Measurements from ENCODE around the gene VENTX. TPM values are rescaled to one million over a fixed set of nuclear protein-coding genes. Genes with fewer than 3 reads are reported as not detected.
"Not testable (repeated sequence)": the region's sequence is repeated elsewhere in the genome, so short reads cannot be mapped to it uniquely, and the experiment has no call there.

VENTX gene
- total RNA-seq, 2 experiments from 2014 or later: 0.07 to 0.12 TPM

DNA sequence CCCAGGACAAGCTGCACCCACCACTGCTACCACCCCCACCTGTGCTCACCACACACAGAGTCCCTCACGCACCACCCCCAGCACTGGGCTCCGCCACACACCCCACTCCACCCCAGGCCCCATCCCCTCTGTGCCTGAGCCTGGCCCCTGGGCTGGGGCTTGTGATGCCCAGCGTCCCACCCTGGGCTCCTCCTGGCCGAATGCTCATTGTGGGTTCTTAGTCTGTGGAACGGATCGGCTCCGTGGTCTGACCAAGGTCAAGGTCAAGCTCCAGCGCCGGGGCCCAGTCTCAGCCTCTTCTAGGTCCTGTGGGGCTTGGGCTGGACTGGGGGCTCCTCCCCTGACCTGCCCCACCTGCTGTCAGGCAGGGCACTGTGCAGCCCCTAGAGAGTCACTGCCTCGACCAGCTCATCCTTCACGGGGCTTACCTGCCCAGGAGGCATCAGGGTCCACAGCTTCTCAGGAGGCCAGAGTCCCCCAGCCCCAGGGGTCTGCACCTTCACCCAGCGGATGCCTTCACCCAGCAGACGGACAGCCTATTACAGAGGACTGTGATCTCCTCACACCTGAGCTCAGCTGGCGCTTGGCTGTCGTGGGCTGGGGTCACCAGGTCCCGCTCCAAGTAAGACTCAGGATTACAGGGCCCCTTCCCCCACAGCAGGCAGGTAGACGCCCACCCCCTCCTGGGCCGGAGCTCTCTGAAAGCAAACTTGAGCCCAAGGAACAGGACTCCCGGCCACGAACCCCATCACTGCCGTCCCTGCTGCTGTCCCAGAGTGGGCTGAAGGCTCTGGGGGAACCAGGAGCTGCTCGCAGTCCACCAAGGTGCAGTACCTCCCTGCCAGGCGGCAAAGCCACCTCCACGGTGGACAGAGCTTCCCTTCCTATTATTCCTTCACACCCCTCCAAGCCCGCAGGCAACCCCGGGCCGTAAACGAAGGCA is 22.9 kb upstream of the VENTX start:
- no peak overlapping the region for H3K4me3 Mint-ChIP-seq
- no peak for DNase-seq
- ChIA-PET POLR2A (no interaction called here), CTCF (no interaction called here)
- no peak overlapping the region for H3K27ac Mint-ChIP-seq
- H3K9me3 Mint-ChIP-seq: no peaks in the 10 kb centered on the region
- intact Hi-C loops (cut with micrococcal nuclease): no loop called here
- H3K36me3 Mint-ChIP-seq: no peaks in the 10 kb centered on the region
- peaks cover 4% of the 10 kb centered on the region for H3K4me1 Mint-ChIP-seq (ENCODE audit: low read depth)
- no peaks in the 10 kb centered on the region for H3K27me3 Mint-ChIP-seq

DNA sequence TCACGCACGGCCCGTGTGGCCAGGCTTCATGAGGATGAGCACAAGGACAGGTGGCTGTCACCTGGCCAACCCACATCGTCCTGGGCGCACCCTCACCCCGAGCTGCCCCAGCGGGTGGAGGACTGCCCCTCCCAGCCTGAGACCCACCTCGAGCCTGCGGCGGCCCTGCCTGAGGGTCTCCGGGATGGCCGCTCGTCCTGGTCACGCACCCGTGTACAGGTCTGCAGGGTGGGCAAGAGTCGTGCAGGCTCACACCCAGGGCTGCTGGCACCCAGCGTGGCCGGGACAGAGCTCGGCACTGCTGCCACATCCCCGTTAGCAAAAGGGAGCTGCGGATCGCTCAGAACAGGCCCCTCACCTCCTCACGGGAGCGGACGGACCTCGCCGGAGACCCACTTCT is 22.1 kb upstream of the VENTX start:
- Mint-ChIP-seq H3K36me3 (no peaks in the 10 kb centered on the region), H3K27ac (no peak overlapping the region), H3K27me3 (no peaks in the 10 kb centered on the region), H3K4me1 (ENCODE audit: low read depth) (peaks cover under 1% of the 10 kb centered on the region), H3K4me3 (no peak overlapping the region), H3K9me3 (no peaks in the 10 kb centered on the region)
- CTCF ChIA-PET: no interaction called here
- intact Hi-C loops (cut with micrococcal nuclease): no loop called here
- POLR2A ChIA-PET: no interaction called here
- DNase-seq: no peak

DNA sequence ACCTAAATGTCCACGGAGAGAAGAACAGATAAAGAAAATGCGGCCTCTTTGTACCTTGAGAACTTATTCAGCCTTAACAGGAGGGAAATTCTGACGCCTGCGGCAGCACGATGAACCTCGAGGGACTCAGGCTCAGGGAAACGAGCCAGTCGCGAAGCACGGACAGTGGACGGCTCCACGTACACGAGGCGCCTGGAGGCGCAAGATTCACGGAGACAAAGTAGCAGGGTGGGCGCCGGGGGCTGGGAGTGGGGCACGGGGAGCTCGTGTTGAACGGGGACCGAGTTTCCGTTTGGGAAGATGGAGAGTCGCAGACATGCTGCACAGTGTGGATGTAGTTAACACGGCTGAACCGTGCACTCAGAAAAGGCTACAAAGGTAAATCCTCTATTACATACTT is 20.9 kb upstream of the VENTX start:
- ChIA-PET CTCF (no interaction called here), POLR2A (no interaction called here)
- no peak for DNase-seq
- Mint-ChIP-seq H3K27me3 (peaks cover 5% of the 10 kb centered on the region), H3K9me3 (no peaks in the 10 kb centered on the region), H3K36me3 (no peaks in the 10 kb centered on the region), H3K4me3 (no peak overlapping the region), H3K4me1 (ENCODE audit: low read depth) (no peaks in the 10 kb centered on the region), H3K27ac (no peak overlapping the region)
- intact Hi-C loops (cut with micrococcal nuclease): no loop called here

DNA sequence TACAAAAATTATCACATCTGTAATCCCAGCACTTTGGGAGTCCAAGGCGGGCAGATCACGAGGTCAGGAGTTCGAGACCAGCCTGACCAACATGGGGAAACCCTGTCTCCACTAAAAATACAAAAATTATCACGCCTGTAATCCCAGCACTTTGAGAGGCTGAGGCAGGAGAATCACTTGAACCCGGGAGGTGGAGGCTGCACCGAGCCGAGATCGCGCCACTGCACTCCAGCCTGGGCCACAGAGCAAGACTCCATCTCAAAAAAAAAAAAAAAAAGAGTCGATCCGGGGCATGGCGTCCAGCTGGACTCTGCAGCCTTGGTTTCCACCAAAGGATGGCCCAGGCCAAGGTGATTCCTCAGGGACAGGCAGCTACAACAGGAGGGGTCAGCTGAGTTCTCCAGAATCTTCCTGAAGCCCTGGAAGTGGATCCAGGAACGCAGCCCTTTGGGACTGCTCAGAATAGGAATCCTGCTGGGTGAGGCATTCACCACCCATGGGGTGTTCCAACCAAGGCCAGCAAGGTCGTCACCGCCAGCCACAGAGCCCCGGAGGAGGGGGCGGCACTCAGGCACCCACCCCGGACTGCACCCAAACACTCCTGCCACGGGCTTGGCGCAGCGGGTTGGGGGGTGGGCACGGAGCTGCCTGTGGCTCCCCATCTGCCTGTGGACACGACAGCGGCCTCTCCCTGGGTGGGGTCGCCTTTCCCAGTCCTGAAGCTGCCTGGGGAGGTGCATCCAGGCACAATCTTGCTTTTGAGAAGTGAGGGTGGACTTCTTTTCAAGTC is 19.7 kb upstream of the VENTX start:
- ChIA-PET POLR2A (no interaction called here), CTCF (no interaction called here)
- Mint-ChIP-seq H3K4me1 (ENCODE audit: low read depth) (no peaks in the 10 kb centered on the region), H3K27ac (no peak overlapping the region), H3K4me3 (no peak overlapping the region), H3K27me3 (peaks cover 5% of the 10 kb centered on the region), H3K9me3 (no peaks in the 10 kb centered on the region), H3K36me3 (no peaks in the 10 kb centered on the region)
- DNase-seq: no peak
- intact Hi-C loops (cut with micrococcal nuclease): no loop called here

DNA sequence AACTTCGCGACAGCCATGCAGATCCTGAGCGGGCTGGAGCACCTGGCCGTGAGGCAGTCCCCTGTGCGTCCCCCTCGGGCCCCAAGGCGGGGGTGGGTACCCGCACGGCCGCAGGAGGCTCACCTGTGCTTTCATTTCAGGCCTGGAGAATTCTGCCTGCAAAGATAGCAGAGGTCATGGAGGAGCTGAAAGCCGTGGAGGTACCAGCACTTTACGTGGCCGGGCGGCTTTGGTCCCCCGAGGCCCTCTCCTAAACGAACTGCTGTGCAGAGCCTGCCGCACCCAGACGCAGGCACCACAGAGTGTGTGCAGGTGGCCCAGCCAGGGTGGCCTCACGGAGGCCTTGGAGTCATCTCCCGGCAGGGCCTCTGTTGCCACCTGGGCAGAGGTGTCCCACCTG is 18.8 kb upstream of the VENTX start:
- ChIA-PET POLR2A (no interaction called here), CTCF (no interaction called here)
- H3K4me3 Mint-ChIP-seq: no peak overlapping the region
- H3K27ac Mint-ChIP-seq: no peak overlapping the region
- no peaks in the 10 kb centered on the region for H3K4me1 Mint-ChIP-seq (ENCODE audit: low read depth)
- no peaks in the 10 kb centered on the region for H3K9me3 Mint-ChIP-seq
- peaks cover 6% of the 10 kb centered on the region for H3K27me3 Mint-ChIP-seq
- intact Hi-C loops (cut with micrococcal nuclease): no loop called here
- no peak for DNase-seq
- H3K36me3 Mint-ChIP-seq: no peaks in the 10 kb centered on the region

DNA sequence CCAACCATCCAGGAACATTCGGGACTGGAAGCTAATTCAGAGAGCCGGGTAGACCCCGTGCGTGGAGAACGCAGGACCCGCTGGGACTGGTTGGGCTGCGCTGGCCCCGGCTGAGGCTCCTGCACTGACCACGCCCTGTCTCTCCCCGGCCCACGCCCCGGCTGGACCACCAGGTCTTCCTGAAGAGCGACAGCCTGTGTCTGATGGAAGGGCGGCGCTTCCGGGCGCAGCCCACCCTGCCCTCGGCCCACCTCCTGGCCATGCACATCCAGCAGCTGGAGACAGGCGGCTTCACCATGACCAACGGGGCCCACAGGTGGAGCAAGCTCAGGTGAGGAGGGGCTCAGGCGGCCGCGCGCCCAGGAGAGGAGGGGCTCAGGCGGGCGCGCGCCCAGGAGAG is 17.9 kb upstream of the VENTX start:
- Mint-ChIP-seq H3K27me3 (peaks cover 10% of the 10 kb centered on the region), H3K4me1 (ENCODE audit: low read depth) (no peaks in the 10 kb centered on the region), H3K27ac (no peak overlapping the region), H3K4me3 (no peak overlapping the region), H3K36me3 (no peaks in the 10 kb centered on the region), H3K9me3 (no peaks in the 10 kb centered on the region)
- intact Hi-C loops (cut with micrococcal nuclease): no loop called here
- DNase-seq: no peak
- ChIA-PET POLR2A (no interaction called here), CTCF (no interaction called here)

DNA sequence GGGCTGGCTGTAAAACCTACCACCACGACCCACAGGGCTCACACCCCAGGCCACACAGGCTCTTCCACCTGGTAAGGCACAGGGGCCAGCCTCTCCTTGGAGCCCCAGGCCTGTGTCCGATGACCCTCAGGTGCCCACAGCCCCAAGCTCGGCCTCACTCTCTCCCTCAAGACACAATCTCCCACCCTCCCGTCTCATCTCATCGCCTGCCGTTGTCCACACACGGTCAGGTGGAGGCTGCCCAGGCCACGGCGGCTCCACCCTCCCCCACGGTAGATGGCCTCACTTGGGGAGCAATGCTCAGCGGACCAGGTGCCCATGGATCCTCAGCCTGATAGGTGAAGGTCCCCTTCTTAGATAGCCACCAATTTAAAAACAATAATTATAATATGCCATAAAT is 16.3 kb upstream of the VENTX start:
- Mint-ChIP-seq H3K4me3 (no peak overlapping the region), H3K4me1 (ENCODE audit: low read depth) (peaks cover 11% of the 10 kb centered on the region), H3K27ac (no peak overlapping the region), H3K36me3 (no peaks in the 10 kb centered on the region), H3K9me3 (no peaks in the 10 kb centered on the region), H3K27me3 (peaks cover 15% of the 10 kb centered on the region)
- ChIA-PET CTCF (no interaction called here), POLR2A (no interaction called here)
- intact Hi-C loops (cut with micrococcal nuclease): no loop called here
- no peak for DNase-seq

DNA sequence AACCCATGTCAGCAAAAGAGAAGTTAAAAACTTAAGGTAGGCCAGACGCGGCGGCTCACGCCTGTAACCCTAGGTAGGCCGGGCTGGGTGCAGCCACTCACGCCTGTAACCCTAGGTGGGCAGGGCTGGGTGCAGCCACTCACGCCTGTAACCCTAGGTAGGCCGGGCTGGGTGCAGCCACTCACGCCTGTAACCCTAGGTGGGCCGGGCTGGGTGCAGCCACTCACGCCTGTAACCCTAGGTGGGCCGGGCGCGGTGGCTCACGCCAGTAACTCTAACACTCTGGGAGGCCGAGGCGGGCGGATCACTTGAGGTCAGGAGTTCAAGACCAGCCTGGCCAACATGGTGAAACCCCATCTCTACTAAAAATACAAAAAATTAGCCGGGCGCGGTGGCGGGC is 15.9 kb upstream of the VENTX start:
- H3K27ac Mint-ChIP-seq; H3K4me3 Mint-ChIP-seq; POLR2A ChIA-PET; DNase-seq; H3K9me3 Mint-ChIP-seq; intact Hi-C loops (cut with micrococcal nuclease); H3K36me3 Mint-ChIP-seq; CTCF ChIA-PET: not testable (repeated sequence)
- Mint-ChIP-seq H3K27me3 (peaks cover 19% of the 10 kb centered on the region), H3K4me1 (ENCODE audit: low read depth) (peaks cover 15% of the 10 kb centered on the region)

DNA sequence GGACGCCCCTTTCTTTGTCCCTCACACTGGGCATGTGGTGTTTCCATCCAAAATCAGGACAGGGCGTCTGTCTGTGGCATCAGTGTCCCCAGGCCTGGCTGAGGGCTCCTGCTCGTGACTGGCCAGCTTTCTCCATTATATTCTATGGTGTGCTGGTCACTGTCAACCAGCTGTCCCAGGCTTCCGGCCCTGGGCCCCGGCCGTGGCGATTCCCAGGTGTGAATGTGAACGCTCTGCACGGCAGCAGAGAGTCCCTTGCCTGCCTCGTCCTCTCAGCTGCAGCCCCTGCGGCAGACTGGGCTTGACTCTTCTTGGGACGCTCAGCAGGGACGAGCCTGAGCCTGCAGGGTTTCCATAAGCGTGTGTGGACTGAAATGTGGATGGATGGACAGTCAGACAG is 13.6 kb upstream of the VENTX start:
- POLR2A ChIA-PET: no interaction called here
- Mint-ChIP-seq H3K36me3 (no peaks in the 10 kb centered on the region), H3K27ac (no peak overlapping the region), H3K4me1 (ENCODE audit: low read depth) (peaks cover 20% of the 10 kb centered on the region), H3K9me3 (no peaks in the 10 kb centered on the region), H3K27me3 (peaks cover 36% of the 10 kb centered on the region), H3K4me3 (no peak overlapping the region)
- intact Hi-C loops (cut with micrococcal nuclease): no loop called here
- CTCF ChIA-PET: interaction anchor here (3.6 kb wide), 1 partner anchor 80 kb away, joined by 17 read pairs; no protein-coding TSS in a partner anchor
- no peak for DNase-seq

DNA sequence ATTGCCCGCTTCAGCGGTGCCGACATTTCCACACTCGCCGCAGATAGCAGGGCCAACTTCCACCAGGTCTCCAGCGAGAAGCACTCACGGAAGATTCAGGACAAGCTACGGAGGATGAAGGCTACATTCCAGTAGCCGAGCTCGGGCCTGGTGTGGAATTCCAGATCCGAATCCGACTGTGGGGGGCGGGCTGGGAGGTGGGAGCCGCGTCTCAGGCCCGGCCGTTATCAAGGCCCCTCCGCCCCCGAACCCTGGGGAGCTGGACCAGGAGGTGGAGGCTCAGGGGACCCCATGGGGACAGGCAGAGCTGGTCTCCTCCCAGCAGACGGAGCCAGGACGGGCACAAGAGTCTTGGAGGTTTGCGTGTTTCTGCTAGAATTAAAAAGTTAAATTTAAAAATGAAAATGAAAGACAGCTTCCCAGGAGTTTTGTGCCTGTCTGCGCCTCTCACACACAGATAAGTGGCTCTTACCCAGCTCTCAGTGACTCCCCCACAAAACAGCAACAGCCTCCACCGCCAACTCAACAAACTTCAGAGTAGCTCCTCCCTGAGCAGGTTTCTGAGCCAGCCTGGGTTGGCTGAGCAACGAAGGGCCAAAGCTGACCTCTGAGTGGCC is 12.8 kb upstream of the VENTX start:
- peaks cover 23% of the 10 kb centered on the region for H3K4me1 Mint-ChIP-seq (ENCODE audit: low read depth)
- intact Hi-C loops (cut with micrococcal nuclease): no loop called here
- H3K27me3 Mint-ChIP-seq: peaks cover 41% of the 10 kb centered on the region

DNA sequence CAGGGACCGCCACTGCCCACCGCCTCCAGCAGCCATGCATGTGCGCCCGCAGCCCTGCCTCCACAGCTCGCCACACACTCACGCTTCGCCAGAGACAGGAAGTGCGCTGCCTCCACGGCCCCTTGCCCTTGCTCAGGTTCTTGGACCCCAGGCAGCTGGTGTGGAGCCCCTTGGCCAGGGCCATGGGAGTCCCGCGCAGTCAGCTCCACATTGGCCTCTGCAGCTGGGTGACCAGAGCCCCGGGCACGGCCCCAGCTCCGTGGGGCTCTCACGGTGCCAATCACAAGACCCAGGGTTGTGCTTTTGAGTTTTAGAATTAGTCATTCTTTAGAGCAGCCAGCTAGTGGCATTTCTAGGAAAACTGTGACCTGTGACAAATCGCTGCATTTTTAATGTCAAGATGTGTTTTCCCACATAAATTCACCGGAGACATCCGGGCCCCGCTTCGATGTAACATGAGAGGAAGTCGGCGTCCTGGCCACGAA is 11.9 kb upstream of the VENTX start:
- peak overlapping the region; percentile 35 for H3K4me3 Mint-ChIP-seq
- peak overlapping the region; percentile 28 for H3K27ac Mint-ChIP-seq
- intact Hi-C loops (cut with micrococcal nuclease): loop anchor here (1.0 kb wide), 1 partner anchor 81 kb away; no protein-coding TSS in a partner anchor
- H3K9me3 Mint-ChIP-seq: no peaks in the 10 kb centered on the region
- peaks cover 23% of the 10 kb centered on the region for H3K4me1 Mint-ChIP-seq (ENCODE audit: low read depth)
- CTCF ChIA-PET: interaction anchor here (0.8 to 3.6 kb wide), 3 partner anchors 32 to 82 kb away, joined by 3 to 17 read pairs (median 4); no protein-coding TSS in a partner anchor
- no peaks in the 10 kb centered on the region for H3K36me3 Mint-ChIP-seq
- H3K27me3 Mint-ChIP-seq: peaks cover 41% of the 10 kb centered on the region
- POLR2A ChIA-PET: interaction anchor here (0.9 kb wide), 1 partner anchor 37 kb away, joined by 4 read pairs; no protein-coding TSS in a partner anchor
- peak; percentile 57 for DNase-seq

More for the DNA sequence above, 12.8 kb upstream of the VENTX start:
- H3K36me3 Mint-ChIP-seq: no peaks in the 10 kb centered on the region
- no peak overlapping the region for H3K27ac Mint-ChIP-seq
- no peaks in the 10 kb centered on the region for H3K9me3 Mint-ChIP-seq
- no peak overlapping the region for H3K4me3 Mint-ChIP-seq
- CTCF ChIA-PET: interaction anchor here (0.6 to 3.6 kb wide), 4 partner anchors 33 to 83 kb away, joined by 3 to 17 read pairs (median 4); no protein-coding TSS in a partner anchor
- no peak for DNase-seq
- POLR2A ChIA-PET: interaction anchor here (0.9 kb wide), 1 partner anchor 38 kb away, joined by 4 read pairs; no protein-coding TSS in a partner anchor

All from activated CD4-positive, alpha-beta memory T cell treated with anti-CD3 and anti-CD28 coated beads for 36 hours (primary cell).